Measurements from ENCODE around the gene PEX7. TPM values are rescaled to one million over a fixed set of nuclear protein-coding genes. Genes with fewer than 3 reads are reported as not detected.

The PEX7 gene
- total RNA-seq, 1 donor from 2014 or later: 14.1 TPM

Other genes starting within 250 kb of the PEX7 start
- 38.5 TPM for gene MAP3K5, start 30.1 kb upstream of the PEX7 start, total RNA-seq
- not detected for gene SLC35D3, start 99.7 kb downstream of the PEX7 start, total RNA-seq
- 7.2 TPM for gene IL20RA, start 222.4 kb downstream of the PEX7 start, total RNA-seq